Uterus (tissue), 4 donors: Measurements from ENCODE around the gene C21orf58. TPM values are rescaled to one million over a fixed set of nuclear protein-coding genes. Genes with fewer than 3 reads are reported as not detected.

Experiments
- DNase-seq, 2 donors: peaks; one replicate each; pipeline ENCODE4 v3.0.0-alpha.2; 2019 to 2020
- H3K27ac ChIP-seq, 2 donors: fragments of 200-600 bp; sonication (generic); 1 replicate in 1 of 2; 2 replicates in 1 of 2; pipeline ENCODE4 v1.5.1; 2016 to 2018
- H3K27me3 ChIP-seq, 2 donors: fragments of 200-600 bp; sonication (generic); one replicate each; pipeline ENCODE4 v1.5.1; 2018 to 2019; ENCODE audit warnings: control low read depth in 1 of 2
- H3K36me3 ChIP-seq, 2 donors: fragments of 200-600 bp; sonication (generic); one replicate each; pipeline ENCODE4 v1.5.1; 2019; ENCODE audit warnings: control low read depth in 1 of 2
- H3K4me1 ChIP-seq, 2 donors: fragments of 200-600 bp; sonication (generic); one replicate each; pipeline ENCODE4 v1.5.1; 2018 to 2019; ENCODE audit warnings: control low read depth in 1 of 2
- H3K4me3 ChIP-seq, 2 donors: fragments of 200-600 bp; sonication (generic); 1 replicate in 1 of 2; 2 replicates in 1 of 2; pipeline ENCODE4 v1.5.1; 2018 to 2019; ENCODE audit warnings: mild to moderate bottlenecking in 1 of 2
- H3K9me3 ChIP-seq, 2 donors: fragments of 200-600 bp; sonication (generic); one replicate each; pipeline ENCODE4 v1.5.1; 2019; ENCODE audit warnings: control low read depth in 1 of 2
- CTCF ChIP-seq, 4 experiments: fragments of 200-600 bp in 2 of 4; fragments of 450-650 bp in 2 of 4; sonication (generic) in 2 of 4; IDR thresholded peaks; one replicate each; pipeline ENCODE4 v1.5.1; 2016 to 2019; ENCODE audit warnings: antibody characterized with exemption in 4 of 4, mild to moderate bottlenecking in 2 of 4, moderate library complexity in 1 of 4
- POLR2A ChIP-seq, 2 donors: fragments of 450-650 bp; IDR thresholded peaks; one replicate each; pipeline ENCODE4 v1.6.1; 2016; ENCODE audit warnings: antibody characterized with exemption in 2 of 2, mild to moderate bottlenecking in 1 of 2, moderate library complexity in 1 of 2
- intact Hi-C: fragments of 100-400 bp; cut with DNase I; formaldehyde crosslinking; loops from one replicate; pipeline ENCODE4 v1.15.1; 2023; ENCODE audit warnings: low total_unique reads
- total RNA-seq, 4 donors: library from RNA; depleted of rRNA in 3 of 4; stranded (reverse); fragments of >200 nt in 3 of 4; gene quantifications; one replicate each; pipeline versions ENCODE4 v1.1.0 to v1.2.4, GENCODE V29; 2014 to 2023
- donor health status: DM: yes; HTN: yes; CAD: no.

Gene C21orf58
- total RNA-seq, 4 donors from 2014 or later, result 0.88 to 9.4 (median 5.6) TPM

GRCh38 chr21:46344219-46344915 lies 20.7 kb upstream of the C21orf58 start:
- Histone ChIP-seq H3K27ac (no peak overlapping the region), H3K4me3 (no peak overlapping the region), H3K27me3 (no peaks in the 10 kb centered on the region), H3K36me3 (no peaks in the 10 kb centered on the region), H3K9me3 (no peaks in the 10 kb centered on the region), H3K4me1 (no peaks in the 10 kb centered on the region)
- intact Hi-C loops, result no loop called here
- no peak for DNase-seq
- TF ChIP-seq POLR2A (IDR thresholded peaks at IDR 0.05), result no peak

- intact Hi-C loops, result no loop called here
- Histone ChIP-seq H3K4me1 (no peaks in the 10 kb centered on the region), H3K27me3 (no peaks in the 10 kb centered on the region), H3K9me3 (no peaks in the 10 kb centered on the region), H3K4me3 (no peak overlapping the region), H3K36me3 (no peaks in the 10 kb centered on the region), H3K27ac (no peak overlapping the region)
- no peak for DNase-seq
- TF ChIP-seq CTCF (IDR thresholded peaks at IDR 0.05) (no peak), POLR2A (IDR thresholded peaks at IDR 0.05) (no peak)
Measured at GRCh38 chr21:46340998-46341397, 17.3 kb upstream of the C21orf58 start.

- H3K4me3 ChIP-seq, result no peak overlapping the region
- DNase-seq, result no peak
- H3K4me1 ChIP-seq, result no peaks in the 10 kb centered on the region
- no peaks in the 10 kb centered on the region for H3K27me3 ChIP-seq
- no peak for TF ChIP-seq POLR2A (IDR thresholded peaks at IDR 0.05)
- TF ChIP-seq CTCF (IDR thresholded peaks at IDR 0.05), result no peak
- no peaks in the 10 kb centered on the region for H3K9me3 ChIP-seq
- no peak overlapping the region for H3K27ac ChIP-seq
- no peaks in the 10 kb centered on the region for H3K36me3 ChIP-seq
- intact Hi-C loops, result no loop called here
Measured at GRCh38 chr21:46336603-46337002, 12.9 kb upstream of the C21orf58 start.

GRCh38 chr21:46334351-46335140 lies 10.9 kb upstream of the C21orf58 start:
- Histone ChIP-seq H3K27me3 (no peaks in the 10 kb centered on the region), H3K36me3 (no peaks in the 10 kb centered on the region), H3K27ac (no peak overlapping the region), H3K4me3 (no peak overlapping the region), H3K9me3 (no peaks in the 10 kb centered on the region), H3K4me1 (no peaks in the 10 kb centered on the region)
- intact Hi-C loops, result no loop called here
- DNase-seq, result no peak
- TF ChIP-seq POLR2A (IDR thresholded peaks at IDR 0.05) (no peak), CTCF (IDR thresholded peaks at IDR 0.05) (no peak)

- Histone ChIP-seq H3K36me3 (no peaks in the 10 kb centered on the region), H3K27me3 (no peaks in the 10 kb centered on the region), H3K9me3 (no peaks in the 10 kb centered on the region), H3K27ac (no peak overlapping the region), H3K4me1 (no peaks in the 10 kb centered on the region), H3K4me3 (no peak overlapping the region)
- DNase-seq, result no peak
- TF ChIP-seq POLR2A (IDR thresholded peaks at IDR 0.05) (no peak), CTCF (IDR thresholded peaks at IDR 0.05) (no peak)
- intact Hi-C loops, result no loop called here
Measured at GRCh38 chr21:46329796-46330195, 6.1 kb upstream of the C21orf58 start.
